IMR-90 (cell line): Measurements from ENCODE around the gene ASPA. TPM values are rescaled to one million over a fixed set of nuclear protein-coding genes. Genes with fewer than 3 reads are reported as not detected.

Experiments
- ATAC-seq: fragments of 200-7000 bp; cut with Tn5 transposase; 2 replicates; pipeline ENCODE4 v1.9.1; 2020; ENCODE audit warnings: low read depth, mild to moderate bottlenecking, moderate library complexity
- BruUV-seq: library from RNA; stranded (reverse); fragments of 400-500 nt; replicated peaks from 2 replicates; lab custom pipeline; 2021; lab: Mats Ljungman, UMichigan
- CTCF ChIA-PET: fragments of 300-600 bp; formaldehyde crosslinking; extraction: SDS; loops from one replicate; lab custom pipeline; 2021; ENCODE audit warnings: antibody characterized with exemption; lab: Yijun Ruan, JAX
- POLR2A ChIA-PET: fragments of 300-600 bp; sonication (Branson Sonifier 250); formaldehyde crosslinking; loops from one replicate; lab custom pipeline; 2022; ENCODE audit warnings: antibody characterized with exemption; ENCODE audit not compliant: unreplicated experiment; lab: Charles Lee
- DNase-seq: peaks from one replicate; pipeline ENCODE4 v3.0.0; 2013
- H2AFZ ChIP-seq: replicated peaks from 2 replicates; pipeline ENCODE3; 2013; ENCODE audit warnings: low read length, mild to moderate bottlenecking; ENCODE audit not compliant: poor library complexity
- H2AK5ac ChIP-seq: 2 replicates; pipeline ENCODE4 v1.6.1; 2013; ENCODE audit warnings: low read depth, low read length, inconsistent platforms
- H2AK9ac ChIP-seq: replicated peaks from 2 replicates; pipeline ENCODE3; 2013; ENCODE audit warnings: mild to moderate bottlenecking, low read depth, low read length, moderate library complexity; ENCODE audit not compliant: poor library complexity
- H2BK120ac ChIP-seq: 2 replicates; pipeline ENCODE4 v1.6.1; 2013; ENCODE audit warnings: low read depth, low read length, inconsistent platforms
- H2BK15ac ChIP-seq: 3 replicates; pipeline ENCODE4 v1.6.1; 2013; ENCODE audit warnings: low read depth, low read length, inconsistent platforms
- H2BK20ac ChIP-seq: 2 replicates; pipeline ENCODE4 v1.6.1; 2013; ENCODE audit warnings: low read depth, mild to moderate bottlenecking, inconsistent platforms, low read length, moderate library complexity
- H2BK5ac ChIP-seq: 2 replicates; pipeline ENCODE4 v1.6.1; 2013; ENCODE audit warnings: mild to moderate bottlenecking, low read depth, low read length, inconsistent platforms; ENCODE audit not compliant: poor library complexity, severe bottlenecking
- H3K14ac ChIP-seq: replicated peaks from 2 replicates; pipeline ENCODE4 v1.6.1; 2013; ENCODE audit warnings: low read depth, low read length, inconsistent platforms
- H3K18ac ChIP-seq: 2 replicates; pipeline ENCODE4 v1.6.1; 2013; ENCODE audit warnings: low read depth, low read length, control low read depth
- H3K23ac ChIP-seq: 2 replicates; pipeline ENCODE4 v1.6.1; 2013; ENCODE audit warnings: low read depth, low read length, inconsistent platforms
- H3K27ac ChIP-seq: 2 replicates; pipeline ENCODE4 v1.5.1; 2013; ENCODE audit warnings: mild to moderate bottlenecking, control low read depth, low read length; ENCODE audit not compliant: insufficient read depth
- H3K27me3 ChIP-seq: 2 replicates; pipeline ENCODE4 v1.6.1; 2013; ENCODE audit warnings: low read length; ENCODE audit not compliant: control insufficient read depth, insufficient read depth
- H3K36me3 ChIP-seq: 2 replicates; pipeline ENCODE4 v1.6.1; 2013; ENCODE audit warnings: low read length, mixed read lengths; ENCODE audit not compliant: control insufficient read depth, insufficient read depth
- H3K4ac ChIP-seq: 2 replicates; pipeline ENCODE4 v1.6.1; 2013; ENCODE audit warnings: low read depth, low read length, inconsistent platforms
- H3K4me1 ChIP-seq: 2 replicates; pipeline ENCODE4 v1.6.1; 2013; ENCODE audit warnings: low read length, mixed read lengths; ENCODE audit not compliant: control insufficient read depth, insufficient read depth
- H3K4me2 ChIP-seq: 2 replicates; pipeline ENCODE4 v1.6.1; 2013; ENCODE audit warnings: low read depth, mild to moderate bottlenecking, control low read depth, low read length, moderate library complexity
- H3K4me3 ChIP-seq: 2 replicates; pipeline ENCODE4 v1.5.1; 2013; ENCODE audit warnings: low read depth, mild to moderate bottlenecking, control low read depth, low read length, moderate library complexity; ENCODE audit not compliant: insufficient read depth
- H3K56ac ChIP-seq: 2 replicates; pipeline ENCODE4 v1.6.1; 2013; ENCODE audit warnings: low read length, inconsistent platforms; ENCODE audit not compliant: insufficient read depth; ENCODE audit errors: extremely low read depth
- H3K79me1 ChIP-seq, 2 experiments: 2 replicates each; pipeline ENCODE4 v1.6.1; 2013; ENCODE audit warnings: low read length in 2 of 2, inconsistent platforms in 1 of 2, low read depth in 1 of 2
- H3K9ac ChIP-seq: 2 replicates; pipeline ENCODE4 v1.6.1; 2013; ENCODE audit warnings: low read depth, low read length, control low read depth
- H3K9me1 ChIP-seq: 2 replicates; pipeline ENCODE4 v1.6.1; 2013; ENCODE audit warnings: low read length, inconsistent platforms; ENCODE audit not compliant: insufficient read depth
- H3K9me3 ChIP-seq: 2 replicates; pipeline ENCODE4 v1.6.1; 2013; ENCODE audit warnings: low read length; ENCODE audit not compliant: control insufficient read depth, insufficient read depth
- H4K20me1 ChIP-seq: 2 replicates; pipeline ENCODE4 v1.6.1; 2013; ENCODE audit warnings: low read length, inconsistent platforms; ENCODE audit not compliant: insufficient read depth
- H4K5ac ChIP-seq: 2 replicates; pipeline ENCODE4 v1.6.1; 2013; ENCODE audit warnings: mild to moderate bottlenecking, low read depth, low read length, control low read depth
- H4K8ac ChIP-seq, 2 experiments: 2 replicates each; pipeline ENCODE4 v1.6.1; 2013; ENCODE audit warnings: low read depth in 2 of 2, low read length in 2 of 2, control low read depth in 1 of 2, inconsistent platforms in 1 of 2
- H4K91ac ChIP-seq: 2 replicates; pipeline ENCODE4 v1.6.1; 2013; ENCODE audit warnings: low read depth, low read length, inconsistent platforms; ENCODE audit not compliant: insufficient read depth
- BHLHE40 ChIP-seq: fragments of 150-350 bp; IDR thresholded peaks from 2 replicates; pipeline ENCODE4 v1.6.1; 2016; ENCODE audit warnings: mild to moderate bottlenecking, low read depth, low read length
- CEBPB ChIP-seq: IDR thresholded peaks from 2 replicates; pipeline ENCODE4 v1.6.1; 2012; ENCODE audit warnings: low read depth, low read length, improper control_type of control experiment
- CHD1 ChIP-seq: IDR thresholded peaks from 2 replicates; pipeline ENCODE4 v1.6.1; 2012; ENCODE audit warnings: low read depth, low read length, improper control_type of control experiment
- ELK1 ChIP-seq: fragments of 150-350 bp; IDR thresholded peaks from 2 replicates; pipeline ENCODE4 v1.6.1; 2016; ENCODE audit warnings: low read depth, mild to moderate bottlenecking, low read length, moderate library complexity, borderline replicate concordance
- FOS ChIP-seq: fragments of 150-350 bp; IDR thresholded peaks from 2 replicates; pipeline ENCODE4 v1.6.1; 2016; ENCODE audit warnings: low read depth, low read length
- MAFK ChIP-seq: IDR thresholded peaks from 2 replicates; pipeline ENCODE4 v1.6.1; 2012; ENCODE audit warnings: low read depth, low read length, improper control_type of control experiment
- MAZ ChIP-seq: IDR thresholded peaks from 2 replicates; pipeline ENCODE4 v1.6.1; 2012; ENCODE audit warnings: low read depth, mild to moderate bottlenecking, low read length, improper control_type of control experiment, moderate library complexity, borderline replicate concordance
- MXI1 ChIP-seq: IDR thresholded peaks from 2 replicates; pipeline ENCODE4 v1.6.1; 2012; ENCODE audit warnings: low read depth, mild to moderate bottlenecking, low read length, moderate library complexity, borderline replicate concordance
- NFE2L2 ChIP-seq: fragments of 150-350 bp; IDR thresholded peaks from 2 replicates; pipeline ENCODE4 v1.6.1; 2016; ENCODE audit warnings: low read depth, mild to moderate bottlenecking, low read length
- POLR2A ChIP-seq: IDR thresholded peaks from 2 replicates; pipeline ENCODE4 v1.6.1; 2012; ENCODE audit warnings: mild to moderate bottlenecking, low read depth, low read length
- RAD21 ChIP-seq: IDR thresholded peaks from 2 replicates; pipeline ENCODE4 v1.6.1; 2012; ENCODE audit warnings: low read length, improper control_type of control experiment
- RCOR1 ChIP-seq: IDR thresholded peaks from 2 replicates; pipeline ENCODE4 v1.6.1; 2012; ENCODE audit warnings: mild to moderate bottlenecking, low read length, improper control_type of control experiment; ENCODE audit not compliant: insufficient replicate concordance
- RFX5 ChIP-seq: IDR thresholded peaks from 2 replicates; pipeline ENCODE4 v1.8.0; 2012; ENCODE audit warnings: low read depth, mild to moderate bottlenecking, low read length, moderate library complexity
- SMC3 ChIP-seq: fragments of 150-350 bp; IDR thresholded peaks from 2 replicates; pipeline ENCODE4 v1.6.1; 2016; ENCODE audit warnings: low read depth, mild to moderate bottlenecking, antibody characterized with exemption, low read length, moderate library complexity
- WGBS, 2 experiments: methylation state at CpG; one replicate each; pipeline versions ENCODE4 v1.1.5 to v1.1.7; 2013; ENCODE audit warnings: missing lambda C conversion rate in 2 of 2; ENCODE audit not compliant: insufficient read length in 1 of 2; ENCODE audit errors: extremely low coverage in 2 of 2; 5-methylcytosine and 5-hydroxymethylcytosine counted together
- dilution Hi-C: fragments of 300-500 bp; cut with HindIII; formaldehyde crosslinking; loops from one replicate; pipeline ENCODE4 v1.14.3; 2018; ENCODE audit warnings: low sequenced_read_pairs; ENCODE audit not compliant: unreplicated experiment
- in situ Hi-C: fragments of 300-500 bp; cut with MboI; formaldehyde crosslinking; loops from 3 replicates; pipeline ENCODE4 v1.14.3; 2019; ENCODE audit warnings: low sequenced_read_pairs, inconsistent platforms, mixed read lengths
- intact Hi-C: fragments of 100-400 bp; cut with micrococcal nuclease; formaldehyde crosslinking; loops from 2 replicates; pipeline ENCODE4 v1.10.0; 2022
- polyA plus RNA-seq, 3 experiments: library from polyadenylated mRNA; depleted of rRNA; stranded (reverse); fragments of >200 nt; gene quantifications; 2 replicates each; pipeline ENCODE4 v1.2.3, GENCODE V29; 2012; ENCODE audit warnings: low replicate concordance in 1 of 3
- total RNA-seq: library from RNA; depleted of rRNA; stranded (reverse); fragments of >200 nt; gene quantifications from 2 replicates; pipeline ENCODE4 v1.2.3, GENCODE V29; 2012
- TF ChIP-seq, protein P1 (sequence below): conservative IDR thresholded peaks from 2 replicates; pipeline ENCODE4 v1.5.1; 2012; ENCODE audit warnings: mild to moderate bottlenecking, low read depth, low read length, improper control_type of control experiment
- TF ChIP-seq, protein P2 (sequence below): fragments of 150-350 bp; IDR thresholded peaks from 2 replicates; pipeline ENCODE4 v1.6.1; 2017; ENCODE audit warnings: mild to moderate bottlenecking, antibody characterized with exemption, low read length, low read depth

ASPA gene
- total and polyA plus RNA-seq, 2 of the 4 experiments (the other 2 are of a cell fraction) = 0.02 TPM; not detected in 1

- Histone ChIP-seq H3K36me3 (no peaks in the 10 kb centered on the region), H4K5ac (no peak within 1 kb of the TSS), H3K9ac (no peak within 1 kb of the TSS), H3K27me3 (no peaks in the 10 kb centered on the region), H2AK9ac (no peak within 1 kb of the TSS), H3K79me1 (no peaks in the 10 kb centered on the region), H2BK5ac (no peak within 1 kb of the TSS), H3K18ac (no peak within 1 kb of the TSS), H3K4me1 (no peaks in the 10 kb centered on the region), H3K9me1 (no peaks in the 10 kb centered on the region), H4K20me1 (no peaks in the 10 kb centered on the region), H4K91ac (no peak within 1 kb of the TSS), H2AK5ac (no peak within 1 kb of the TSS), H2AFZ (no peak within 1 kb of the TSS), H3K27ac (no peak within 1 kb of the TSS), H3K23ac (no peak within 1 kb of the TSS), H3K4me2 (no peak within 1 kb of the TSS), H4K8ac (no peak within 1 kb of the TSS), H2BK120ac (no peak within 1 kb of the TSS), H3K4ac (no peak within 1 kb of the TSS), H2BK15ac (no peak within 1 kb of the TSS), H3K9me3 (peaks cover 3% of the 10 kb centered on the region; the same call in 1 of the 2 replicates), H3K4me3 (no peak within 1 kb of the TSS), H2BK20ac (no peak within 1 kb of the TSS), H3K56ac (no peak within 1 kb of the TSS), H3K14ac (no peak within 1 kb of the TSS)
- ATAC-seq = no peak
- WGBS, 2 experiments = 96% methylated on average over 31 of the region's 38 CpGs; no CpG with 5 or more reads in 1 of the 2 experiments
- POLR2A ChIA-PET = no interaction called here
- BruUV-seq = no TSS peak
- intact Hi-C loops (no loop called here), in situ Hi-C loops (no loop called here), dilution Hi-C loops (no loop called here)
- TF ChIP-seq RAD21 (no peak), CHD1 (no peak), FOS (no peak), NFE2L2 (no peak), POLR2A (no peak), MAFK (no peak), MAZ (no peak), SMC3 (no peak), BHLHE40 (no peak), ELK1 (no peak), RCOR1 (no peak), RFX5 (no peak), CEBPB (no peak), MXI1 (no peak)
- TF ChIP-seq, protein P1, sequence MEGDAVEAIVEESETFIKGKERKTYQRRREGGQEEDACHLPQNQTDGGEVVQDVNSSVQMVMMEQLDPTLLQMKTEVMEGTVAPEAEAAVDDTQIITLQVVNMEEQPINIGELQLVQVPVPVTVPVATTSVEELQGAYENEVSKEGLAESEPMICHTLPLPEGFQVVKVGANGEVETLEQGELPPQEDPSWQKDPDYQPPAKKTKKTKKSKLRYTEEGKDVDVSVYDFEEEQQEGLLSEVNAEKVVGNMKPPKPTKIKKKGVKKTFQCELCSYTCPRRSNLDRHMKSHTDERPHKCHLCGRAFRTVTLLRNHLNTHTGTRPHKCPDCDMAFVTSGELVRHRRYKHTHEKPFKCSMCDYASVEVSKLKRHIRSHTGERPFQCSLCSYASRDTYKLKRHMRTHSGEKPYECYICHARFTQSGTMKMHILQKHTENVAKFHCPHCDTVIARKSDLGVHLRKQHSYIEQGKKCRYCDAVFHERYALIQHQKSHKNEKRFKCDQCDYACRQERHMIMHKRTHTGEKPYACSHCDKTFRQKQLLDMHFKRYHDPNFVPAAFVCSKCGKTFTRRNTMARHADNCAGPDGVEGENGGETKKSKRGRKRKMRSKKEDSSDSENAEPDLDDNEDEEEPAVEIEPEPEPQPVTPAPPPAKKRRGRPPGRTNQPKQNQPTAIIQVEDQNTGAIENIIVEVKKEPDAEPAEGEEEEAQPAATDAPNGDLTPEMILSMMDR = no peak
- TF ChIP-seq, protein P2, sequence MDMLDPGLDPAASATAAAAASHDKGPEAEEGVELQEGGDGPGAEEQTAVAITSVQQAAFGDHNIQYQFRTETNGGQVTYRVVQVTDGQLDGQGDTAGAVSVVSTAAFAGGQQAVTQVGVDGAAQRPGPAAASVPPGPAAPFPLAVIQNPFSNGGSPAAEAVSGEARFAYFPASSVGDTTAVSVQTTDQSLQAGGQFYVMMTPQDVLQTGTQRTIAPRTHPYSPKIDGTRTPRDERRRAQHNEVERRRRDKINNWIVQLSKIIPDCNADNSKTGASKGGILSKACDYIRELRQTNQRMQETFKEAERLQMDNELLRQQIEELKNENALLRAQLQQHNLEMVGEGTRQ = no peak
- DNase-seq = no peak
- CTCF ChIA-PET = no interaction called here
Observed at GRCh38 chr17:3471599-3471998, 4.2 kb upstream of the ASPA start, which contains the start of gene SPATA22. TSS of gene SPATA22 (minus strand) at chr17:3471819. CDS start at chr17:3469325, 2,494 bp downstream.
